Hypothalamus (tissue), 51 donors: ENCODE data around the gene GMPPB.
"Not testable (repeated sequence)": the region's sequence is repeated elsewhere in the genome, so short reads cannot be mapped to it uniquely, and the experiment has no call there.

Source experiments
- DNase-seq, 51 donors: peaks; one replicate each; lab custom pipeline; 2025; lab: John Stamatoyannopoulos, UW

Gene GMPPB

DNA sequence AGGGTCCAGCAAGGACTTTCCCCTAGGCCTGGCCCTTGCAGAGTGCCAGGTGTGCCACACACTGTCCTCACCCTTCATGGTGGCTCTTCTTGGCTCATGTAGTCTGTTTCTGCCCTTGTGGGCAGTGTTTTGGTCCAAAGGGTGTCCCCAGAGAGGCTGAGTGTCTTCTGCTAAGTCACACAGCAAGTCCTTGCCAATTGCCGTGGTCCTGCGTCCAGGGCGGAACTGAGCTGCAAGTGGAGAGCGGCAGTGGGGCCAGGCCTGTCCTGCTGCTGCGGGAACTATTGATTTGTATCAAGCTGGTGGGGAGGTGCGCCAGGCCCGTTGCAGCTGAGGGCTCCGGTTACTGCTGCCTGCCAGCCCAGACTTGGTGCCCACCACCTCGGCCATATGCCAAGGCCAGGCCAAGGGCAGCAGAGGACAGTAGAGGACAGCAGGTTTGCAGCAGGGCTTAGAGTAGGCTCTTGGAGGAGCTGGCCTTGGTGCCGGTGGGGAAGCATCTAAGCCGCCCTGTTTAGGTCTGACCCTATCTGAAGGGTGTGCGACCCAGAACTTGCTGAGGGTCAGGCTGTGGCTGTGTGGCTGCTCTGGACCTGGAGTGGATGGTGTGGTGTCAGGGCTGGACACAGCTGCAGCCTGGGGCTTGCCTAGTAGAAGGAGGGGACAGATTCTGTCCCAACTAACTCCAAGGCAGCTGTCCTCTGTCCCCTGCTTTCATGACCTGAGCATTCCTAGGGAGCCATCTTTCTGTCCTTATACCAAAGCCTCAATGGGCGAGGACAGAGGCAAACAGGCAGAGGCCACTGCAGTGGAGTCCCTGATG lies 8.8 kb downstream of the GMPPB start:
- no peak for DNase-seq

DNA sequence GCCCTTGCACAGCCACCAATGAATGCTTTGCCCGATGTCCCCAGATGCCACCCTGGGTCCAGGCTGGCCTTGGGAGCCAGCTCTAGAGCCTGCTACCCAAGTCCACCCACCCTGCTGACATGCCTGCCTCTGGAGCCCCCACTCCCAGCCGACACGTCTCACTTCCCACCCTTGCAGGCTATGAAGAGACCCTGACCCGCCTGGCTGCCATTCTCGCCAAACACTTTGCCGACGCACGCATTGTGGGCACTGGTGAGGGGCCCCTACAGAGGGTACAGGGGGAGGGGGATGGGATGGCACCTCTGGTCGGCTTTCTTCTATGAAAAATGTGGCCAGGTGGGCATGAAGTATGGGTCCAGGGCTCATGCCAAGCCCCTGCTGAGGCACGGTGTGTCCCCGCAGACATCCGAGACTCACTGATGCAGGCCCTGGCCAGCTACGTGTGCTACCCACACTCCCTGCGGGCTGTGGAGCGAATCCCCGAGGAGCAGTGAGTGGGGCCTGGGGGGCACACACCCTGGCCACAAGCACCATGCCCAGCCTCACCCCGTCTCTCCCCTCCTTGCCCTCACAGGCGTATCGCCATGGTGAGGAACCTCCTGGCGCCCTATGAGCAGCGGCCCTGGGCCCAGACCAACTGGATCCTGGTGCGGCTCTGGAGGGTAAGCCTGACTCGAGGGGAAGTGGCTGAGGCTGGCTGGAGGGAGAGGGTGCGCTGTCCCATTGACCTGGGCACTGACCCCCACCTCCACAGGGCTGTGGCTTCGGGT lies 10.2 kb downstream of the GMPPB start:
- DNase-seq, result no peak

DNA sequence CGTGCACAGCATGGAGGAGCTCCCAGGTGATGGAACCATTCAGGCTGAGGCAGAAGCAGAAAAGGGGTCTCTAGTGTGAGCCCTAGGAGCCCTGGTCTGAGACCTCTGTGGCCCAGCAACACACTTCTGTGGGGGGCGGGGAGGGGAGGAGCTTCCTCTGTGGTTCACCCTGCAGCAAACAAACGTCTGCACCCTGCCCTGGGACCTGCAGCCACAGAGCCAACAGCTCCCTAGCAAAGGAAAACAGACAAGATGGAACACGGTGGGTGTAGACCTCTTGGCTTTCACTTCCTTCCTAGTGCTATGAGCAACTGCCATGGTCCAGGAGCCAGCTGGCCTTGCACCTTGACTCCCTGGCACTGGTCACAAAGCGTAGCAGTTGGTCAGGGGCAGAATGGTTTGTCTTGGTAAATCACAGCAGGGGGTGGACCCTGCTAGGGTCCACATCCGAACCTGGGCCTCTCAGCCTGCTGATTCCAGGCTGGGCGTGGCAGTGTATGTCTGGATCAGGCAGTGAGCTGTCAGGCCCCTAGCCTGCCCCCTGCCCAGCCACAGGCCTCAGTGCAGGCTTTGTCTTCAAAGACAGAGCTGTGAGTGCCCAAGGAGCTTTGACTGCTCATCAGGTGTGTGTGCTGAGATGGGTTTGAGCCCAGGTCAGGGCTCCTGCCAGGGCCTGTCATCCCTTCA lies 11.0 kb downstream of the GMPPB start:
- DNase-seq, result no peak

DNA sequence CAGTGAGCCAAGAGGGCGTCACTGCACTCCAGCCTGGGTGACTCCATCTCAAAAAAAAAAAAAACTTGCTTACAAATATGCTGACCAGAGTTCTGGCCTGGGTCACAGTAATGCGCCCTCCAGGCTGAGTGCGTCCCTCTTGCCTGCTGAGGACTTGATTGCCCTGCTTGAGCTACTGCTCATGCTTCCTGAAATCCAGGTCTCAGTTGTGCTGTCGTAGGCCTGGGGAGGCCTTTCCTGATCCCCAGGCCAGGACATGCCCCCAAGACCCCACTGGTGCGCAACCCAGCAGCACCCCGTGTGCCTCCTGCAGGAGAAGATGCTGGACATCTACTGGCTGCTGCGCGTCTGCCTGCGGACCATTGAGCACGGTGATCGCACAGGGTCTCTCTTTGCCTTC lies 11.6 kb downstream of the GMPPB start:
- DNase-seq, result no peak

DNA sequence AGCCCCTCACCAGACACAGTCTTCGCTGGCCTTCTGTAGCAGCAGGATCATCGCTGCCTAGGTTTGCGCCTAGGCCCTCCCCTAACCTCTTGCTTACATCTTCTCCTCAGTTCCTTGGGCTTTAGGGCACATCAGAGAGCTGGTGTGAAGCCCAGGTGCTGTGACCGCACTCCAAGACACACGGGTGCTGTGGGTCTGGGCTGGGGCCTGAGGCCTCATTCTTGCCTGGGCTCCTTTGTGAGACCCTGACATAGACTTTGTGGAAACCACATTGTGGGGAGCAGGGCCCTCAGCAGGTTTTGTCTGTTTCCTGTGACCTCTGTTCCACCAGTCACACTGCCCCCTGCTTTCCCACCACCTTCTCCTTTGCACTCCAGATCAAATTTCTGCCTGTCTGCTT lies 12.3 kb downstream of the GMPPB start:
- DNase-seq, result no peak

DNA sequence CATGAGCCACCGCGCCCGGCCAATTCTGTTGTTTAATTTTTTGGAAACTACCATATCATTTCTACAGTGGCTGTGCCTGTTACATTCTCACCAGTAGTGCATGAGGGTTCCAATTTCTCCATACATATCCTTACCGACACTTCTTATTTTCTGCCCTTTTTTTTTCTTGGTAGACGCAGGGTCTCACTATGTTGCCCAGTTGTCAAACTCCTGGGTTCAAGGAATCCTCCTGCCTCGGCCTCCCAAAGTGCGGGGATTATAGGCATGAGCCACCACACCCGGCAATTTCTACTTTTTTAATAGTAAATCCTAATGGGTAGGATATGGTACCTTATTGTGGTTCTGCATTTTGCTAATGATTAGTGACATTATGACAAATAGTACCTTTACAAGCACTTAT lies 13.9 kb downstream of the GMPPB start:
- no peak for DNase-seq

DNA sequence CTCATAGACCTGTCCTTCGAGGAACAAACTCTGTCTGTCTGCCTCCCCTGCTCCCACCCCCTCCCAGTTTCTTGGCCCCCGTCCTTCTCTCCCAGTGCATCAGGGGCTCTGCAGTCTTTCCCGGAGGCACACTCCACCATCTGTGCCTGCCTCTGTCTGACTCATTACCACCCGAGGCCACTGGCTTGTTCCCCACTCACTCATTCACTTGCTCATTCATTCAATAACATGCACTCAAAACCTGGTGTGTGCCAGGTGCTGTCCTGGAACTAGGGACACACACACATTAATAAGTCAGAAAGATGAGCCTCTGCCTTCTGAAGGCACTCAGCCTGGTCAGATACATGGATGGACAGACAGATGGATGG lies 16.7 kb downstream of the GMPPB start:
- DNase-seq, result peak in 1 of 51 donors; percentile 54

DNA sequence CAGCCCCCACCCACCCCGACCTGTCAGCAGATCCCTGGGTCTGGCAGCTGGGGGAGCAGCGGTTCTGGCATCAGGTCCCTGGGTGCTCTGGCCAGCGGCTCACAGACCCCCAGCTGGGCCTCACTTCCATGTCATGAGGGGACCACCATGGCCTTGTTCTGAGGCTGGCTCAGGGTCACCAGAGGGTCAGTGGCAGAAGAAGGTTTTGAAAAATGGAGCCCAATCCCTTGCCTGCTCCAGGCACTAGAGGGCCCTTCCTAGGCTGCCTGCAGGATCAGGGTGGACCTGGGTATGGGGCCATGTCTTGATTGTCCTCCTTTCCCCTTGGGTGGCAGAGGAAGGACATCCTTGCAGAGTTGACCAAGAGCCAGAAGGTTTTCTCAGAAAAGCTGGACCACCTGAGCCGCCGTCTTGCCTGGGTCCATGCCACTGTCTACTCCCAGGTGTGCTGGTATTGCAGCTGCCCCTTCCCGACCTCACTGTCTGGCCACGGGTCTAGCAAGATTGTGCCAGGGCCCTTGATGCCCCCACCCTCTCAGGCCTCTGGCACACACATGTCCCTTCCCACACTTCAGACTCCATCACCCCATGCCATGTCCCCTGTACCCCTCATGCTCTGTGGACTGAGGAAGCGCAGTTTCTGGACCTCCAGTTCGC lies 17.2 kb downstream of the GMPPB start:
- no peak for DNase-seq

DNA sequence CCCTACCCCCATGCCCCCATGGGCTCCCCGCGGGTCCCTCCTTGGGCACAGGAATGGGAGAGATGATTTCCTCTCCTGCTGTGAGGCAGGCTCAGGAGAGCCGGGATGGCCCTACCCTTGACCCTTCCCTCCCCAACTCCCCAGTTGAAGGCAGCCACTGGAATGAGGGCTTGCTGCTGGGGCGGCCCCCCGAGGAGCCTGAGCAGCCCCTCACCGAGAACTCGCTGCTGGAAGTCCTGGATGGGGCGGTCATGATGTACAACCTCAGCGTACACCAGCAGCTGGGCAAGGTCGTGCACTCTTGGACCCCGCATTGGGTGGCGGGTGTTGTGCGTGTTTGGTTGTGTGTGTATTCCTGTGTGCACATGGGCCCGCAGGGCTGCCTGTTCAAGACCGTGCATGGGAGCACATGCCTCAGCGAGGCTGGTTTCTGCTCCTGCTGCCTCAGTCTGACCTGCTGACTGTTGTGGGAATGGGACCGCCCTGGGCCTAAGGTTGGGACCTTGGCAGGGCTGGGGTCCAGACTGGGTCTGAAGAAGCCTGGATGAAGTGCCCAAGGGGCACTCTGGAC lies 18.3 kb downstream of the GMPPB start:
- DNase-seq, result no peak

DNA sequence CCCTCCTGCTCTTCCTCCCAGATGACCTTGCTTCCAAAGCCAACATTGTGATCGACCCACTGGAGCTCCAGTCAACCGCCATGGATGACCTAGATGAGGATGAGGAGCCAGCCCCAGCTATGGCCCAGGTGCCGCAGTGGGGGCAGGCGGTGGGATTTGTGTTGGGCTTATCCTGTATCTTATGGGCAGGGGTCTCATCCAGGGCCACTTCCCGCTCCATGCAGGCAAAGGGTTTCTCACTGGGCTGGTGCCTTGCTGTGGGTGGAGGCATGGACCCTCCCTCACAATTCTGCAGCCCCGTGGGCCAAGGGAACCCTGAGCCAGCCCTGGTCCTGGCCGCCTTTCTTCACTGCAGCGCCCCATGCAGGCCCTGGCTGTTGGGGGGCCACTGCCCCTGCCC lies 19.1 kb downstream of the GMPPB start:
- no peak for DNase-seq

DNA sequence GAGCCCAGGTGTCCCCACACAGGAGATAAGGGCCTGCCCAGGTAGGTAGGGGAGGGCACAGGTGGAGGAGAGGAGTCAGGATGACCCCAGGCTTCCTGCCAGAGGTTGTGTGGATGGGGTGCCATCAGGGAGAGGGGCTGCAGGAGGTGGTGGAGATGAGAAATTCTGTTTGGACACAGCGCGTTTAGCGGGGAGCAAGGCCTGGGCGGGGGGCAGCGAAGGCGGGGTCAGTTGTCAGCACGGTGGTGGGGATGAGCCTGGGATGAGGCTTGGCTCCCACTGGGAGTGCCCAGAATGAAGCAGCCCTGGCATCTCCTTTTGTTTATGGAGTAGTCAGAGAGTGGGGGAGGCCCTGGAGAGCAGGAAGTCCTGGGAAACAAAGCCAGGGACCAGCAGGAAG lies 19.8 kb downstream of the GMPPB start:
- no peak for DNase-seq

DNA sequence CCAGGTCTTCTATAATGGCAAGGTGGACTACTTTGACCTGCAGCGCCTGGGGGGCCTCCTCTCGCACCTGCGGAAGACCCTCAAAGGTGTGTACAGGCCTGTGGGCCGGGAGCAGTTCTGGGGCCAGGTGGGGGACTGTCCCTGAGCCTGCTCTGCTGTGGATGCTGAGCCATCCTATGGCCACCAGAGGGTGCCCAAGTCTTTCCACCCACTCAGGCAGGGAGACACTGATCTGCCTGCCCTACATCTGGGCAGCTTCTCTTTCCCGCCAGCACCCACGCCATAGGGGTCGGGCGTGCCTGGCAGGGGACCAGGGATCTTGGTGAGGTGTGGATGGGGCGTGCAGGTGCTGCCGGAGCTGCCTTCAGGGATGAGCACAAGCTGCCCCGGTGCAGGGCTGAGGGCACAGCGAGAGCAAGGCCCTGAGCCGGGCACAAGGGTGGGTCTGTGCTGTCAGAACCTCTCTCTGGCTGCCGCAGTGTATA lies 20.3 kb downstream of the GMPPB start:
- DNase-seq, result peak in 32 of 51 donors; percentile 5 to 69 (median 25)

DNA sequence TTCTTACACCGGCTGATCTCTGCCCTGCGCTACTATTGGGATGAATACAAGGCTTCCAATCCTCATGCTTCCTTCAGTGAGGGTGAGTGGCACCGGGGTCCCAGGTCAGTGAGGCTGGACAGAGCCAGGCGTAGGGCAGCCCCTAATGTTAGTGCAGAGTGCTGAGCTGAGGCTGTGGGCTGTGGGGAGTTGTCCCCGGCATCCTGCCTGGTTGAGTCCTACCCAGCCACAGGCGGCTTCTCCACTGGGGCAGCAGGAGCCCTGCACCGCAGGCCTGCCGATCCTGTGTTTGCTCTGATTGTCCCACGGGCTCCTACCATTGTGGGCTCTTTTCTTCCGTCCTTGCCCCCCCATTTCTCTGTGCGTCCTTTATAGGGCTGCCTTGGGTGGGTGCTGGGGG lies 21.1 kb downstream of the GMPPB start:
- DNase-seq, result no peak

DNA sequence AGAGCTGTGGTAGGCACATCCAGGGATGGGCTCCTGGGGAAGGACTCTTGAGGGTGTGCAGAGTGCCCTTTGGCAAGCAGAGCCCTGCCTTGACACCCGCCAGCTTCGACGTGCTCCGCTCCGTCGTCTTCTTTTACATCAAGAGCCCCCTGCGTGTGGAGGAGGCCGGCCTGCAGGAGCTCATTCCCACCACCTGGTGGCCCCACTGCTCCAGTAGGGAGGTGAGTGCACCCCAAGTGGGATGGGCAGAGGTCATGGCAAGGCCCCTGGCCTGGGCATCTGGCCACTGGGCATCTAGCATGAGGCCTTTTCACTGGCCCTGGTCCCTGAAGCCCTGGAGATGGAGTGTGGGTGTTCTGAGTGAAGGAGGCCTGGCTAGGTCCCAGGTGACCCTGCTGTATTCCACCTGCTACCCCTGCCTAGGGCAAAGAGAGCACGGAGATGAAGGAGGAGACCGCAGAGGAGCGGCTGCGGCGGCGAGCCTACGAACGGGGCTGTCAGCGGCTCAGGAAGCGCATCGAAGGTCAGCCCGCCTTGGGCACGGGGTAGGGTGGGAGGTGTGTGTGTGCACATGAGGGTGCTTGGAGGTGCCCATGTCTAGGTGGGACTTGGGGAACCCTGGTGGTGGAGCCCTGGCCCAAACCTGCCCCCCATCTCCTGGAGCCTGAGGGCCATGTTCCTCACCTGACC lies 22.2 kb downstream of the GMPPB start:
- DNase-seq, result no peak

DNA sequence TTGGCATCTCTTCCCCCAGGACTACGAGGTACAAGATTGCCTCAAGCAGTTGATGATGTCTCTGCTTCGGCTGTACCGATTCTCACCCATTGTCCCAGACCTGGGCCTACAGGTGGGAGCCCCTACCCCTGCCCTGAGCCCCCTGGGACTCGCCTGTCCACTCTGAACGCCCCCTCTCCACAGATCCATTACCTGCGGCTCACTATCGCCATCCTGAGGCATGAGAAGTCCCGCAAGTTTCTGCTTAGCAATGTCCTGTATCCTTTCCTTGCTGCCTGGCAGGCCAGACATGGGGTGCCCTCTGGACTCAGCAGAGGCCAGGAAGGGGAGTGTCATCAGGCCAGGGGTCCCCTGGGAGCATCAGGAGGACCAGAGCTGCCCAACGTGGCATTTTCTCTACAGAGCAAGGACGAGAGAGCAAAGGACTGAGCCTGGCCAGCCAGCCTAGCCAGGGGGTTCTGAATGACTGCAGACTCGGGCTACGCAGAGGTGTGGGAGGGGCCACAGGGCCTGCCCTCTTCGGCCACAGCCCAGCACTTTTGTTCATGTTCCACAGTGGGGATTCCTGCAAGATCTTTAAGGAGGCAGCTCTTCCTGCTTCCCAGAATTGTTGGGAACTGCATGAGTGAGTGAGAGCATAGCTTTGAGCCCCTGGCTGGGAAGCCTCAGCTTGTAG lies 23.2 kb downstream of the GMPPB start:
- no peak for DNase-seq

DNA sequence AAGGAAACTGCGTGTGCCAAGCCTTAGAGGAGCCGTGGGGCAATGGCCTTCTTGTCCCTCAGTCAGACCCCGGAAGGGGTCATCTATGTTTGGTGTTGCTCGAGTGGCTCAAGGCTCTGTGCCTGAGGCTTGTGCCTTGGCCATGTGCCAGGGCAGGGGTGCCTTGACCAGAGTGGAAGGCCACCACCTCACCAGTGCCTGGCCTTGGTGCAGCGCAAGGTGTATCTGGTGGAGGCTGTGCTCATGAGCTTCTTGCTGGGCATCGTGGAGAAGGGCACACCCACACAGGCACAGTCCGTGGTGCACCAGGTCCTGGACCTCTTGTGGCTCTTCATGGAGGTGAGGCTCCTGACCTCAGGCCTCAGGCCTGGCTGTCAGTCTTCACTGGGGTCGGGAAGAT lies 23.7 kb downstream of the GMPPB start:
- DNase-seq, result no peak

DNA sequence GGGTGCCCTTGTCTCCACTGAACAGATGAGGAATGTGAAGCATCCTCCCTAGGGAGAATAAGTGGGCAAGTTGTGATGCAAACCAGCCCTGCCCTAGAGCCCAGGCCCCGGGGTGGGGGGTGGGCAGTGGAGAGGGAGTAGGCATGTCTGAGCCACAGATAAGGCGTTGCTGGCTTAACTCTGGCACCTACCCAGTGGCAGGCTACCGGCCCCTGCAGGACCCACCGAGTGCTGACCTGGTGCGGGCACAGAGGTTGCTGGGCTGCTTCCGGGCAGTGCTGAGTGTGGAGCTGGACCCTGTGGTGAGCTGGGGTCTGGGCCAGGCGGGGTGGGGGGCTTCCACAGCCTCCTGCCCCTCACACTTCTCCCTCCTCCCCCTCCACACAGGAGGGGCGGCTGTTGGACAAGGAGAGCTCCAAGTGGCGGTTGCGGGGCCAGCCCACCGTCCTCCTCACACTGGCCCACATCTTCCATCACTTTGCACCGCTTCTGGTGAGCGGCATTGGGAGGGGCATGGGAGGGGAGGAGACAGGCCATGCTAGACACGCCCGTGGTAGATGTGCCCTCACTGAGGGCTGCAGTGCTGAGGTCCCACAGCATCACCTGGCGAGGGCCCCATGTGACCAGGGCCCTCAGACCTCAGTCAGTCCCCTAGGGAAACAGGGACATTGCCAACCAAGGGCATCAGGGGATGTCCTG lies 24.3 kb downstream of the GMPPB start:
- no peak for DNase-seq

DNA sequence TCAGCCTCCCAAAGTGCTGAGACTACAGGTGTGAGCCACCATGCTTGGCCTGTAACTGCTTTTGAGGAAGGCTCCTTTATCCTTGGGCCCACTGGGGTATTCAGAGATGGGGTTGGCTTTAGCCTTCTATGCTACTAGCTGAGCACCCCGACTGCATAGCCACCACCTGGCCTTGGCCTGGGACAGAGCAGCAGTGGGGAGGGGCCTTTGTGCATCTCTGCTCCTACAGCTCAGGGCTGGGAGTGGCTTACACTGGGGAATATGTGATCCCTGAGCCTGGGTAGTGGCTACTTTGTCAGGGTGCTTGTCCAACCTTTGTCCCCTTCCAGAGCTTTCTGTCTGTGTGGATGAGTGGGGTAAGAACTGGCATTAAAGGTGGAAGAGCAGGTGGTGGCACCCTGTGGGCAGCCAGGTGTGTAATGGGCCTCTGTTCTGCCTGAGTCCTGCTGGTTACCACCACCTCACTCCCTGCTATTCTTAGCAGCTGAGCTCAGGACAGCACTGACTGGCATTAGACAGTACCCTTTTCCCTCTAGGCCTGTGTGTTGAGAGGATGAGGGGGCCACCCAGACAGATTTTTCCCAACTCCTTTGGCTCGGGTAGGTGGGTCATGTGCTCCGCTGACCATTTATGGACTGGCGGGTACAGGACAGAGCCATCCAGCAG lies 28.3 kb downstream of the GMPPB start:
- DNase-seq, result not testable (repeated sequence)
